IPS-11a (cell line): Measurements from ENCODE around the gene HEMK1.

Experiments
- H3K4me3 ChIP-seq: one replicate; pipeline ENCODE4 v1.5.1; 2013; ENCODE audit warnings: low read depth, low read length, control low read depth

The HEMK1 gene

GRCh38 chr3:50568947-50569749 lies at the start of gene HEMK1:
TSS of gene HEMK1 (plus strand) at chr3:50569522. CDS start at chr3:50571105, 1,583 bp downstream.
- peak within 1 kb of the TSS; percentile 88 for H3K4me3 ChIP-seq

- H3K4me3 ChIP-seq: no peak overlapping the region
These were observed 48.5 kb upstream of the HEMK1 start for GRCh38 chr3:50520849-50521248.

- H3K4me3 ChIP-seq: no peak overlapping the region
These were observed 47.8 kb upstream of the HEMK1 start for GRCh38 chr3:50521572-50521971.

GRCh38 chr3:50523279-50523811 lies 46.0 kb upstream of the HEMK1 start:
- no peak overlapping the region for H3K4me3 ChIP-seq

GRCh38 chr3:50524746-50525145 lies 44.6 kb upstream of the HEMK1 start:
- no peak overlapping the region for H3K4me3 ChIP-seq

- H3K4me3 ChIP-seq: no peak overlapping the region
These were observed 44.0 kb upstream of the HEMK1 start for GRCh38 chr3:50525191-50525910.

GRCh38 chr3:50525987-50526386 lies 43.3 kb upstream of the HEMK1 start:
- no peak overlapping the region for H3K4me3 ChIP-seq

GRCh38 chr3:50530001-50530970 lies 39.0 kb upstream of the HEMK1 start:
- no peak overlapping the region for H3K4me3 ChIP-seq

- H3K4me3 ChIP-seq: no peak overlapping the region
These were observed 38.1 kb upstream of the HEMK1 start for GRCh38 chr3:50531201-50531600.

- no peak overlapping the region for H3K4me3 ChIP-seq
These were observed 37.1 kb upstream of the HEMK1 start for GRCh38 chr3:50532062-50532705.

GRCh38 chr3:50533316-50533715 lies 36.0 kb upstream of the HEMK1 start:
- no peak overlapping the region for H3K4me3 ChIP-seq

GRCh38 chr3:50533807-50534461 lies 35.4 kb upstream of the HEMK1 start:
- H3K4me3 ChIP-seq: no peak overlapping the region

GRCh38 chr3:50534681-50535330 lies 34.5 kb upstream of the HEMK1 start:
- H3K4me3 ChIP-seq: no peak overlapping the region

GRCh38 chr3:50536471-50537180 lies 32.7 kb upstream of the HEMK1 start:
- H3K4me3 ChIP-seq: no peak overlapping the region

GRCh38 chr3:50537421-50538129 lies 31.7 kb upstream of the HEMK1 start:
- no peak overlapping the region for H3K4me3 ChIP-seq

- H3K4me3 ChIP-seq: no peak overlapping the region
These were observed 29.7 kb upstream of the HEMK1 start for GRCh38 chr3:50539356-50540286.
